HG02884 (cell line): ENCODE measurements around the gene IKBKG.
"Not testable (repeated sequence)": the region's sequence is repeated elsewhere in the genome, so short reads cannot be mapped to it uniquely, and the experiment has no call there.

Source experiments
- ATAC-seq: cut with Tn5 transposase; IDR thresholded peaks from one replicate; pipeline ENCODE4 v1.9.1; 2021; ENCODE audit warnings: mild to moderate bottlenecking, moderate library complexity; ENCODE audit not compliant: unreplicated experiment

Gene IKBKG

GRCh38 chrX:154547245-154548027 lies at the start of gene IKBKG:
Gene IKBKG (plus strand): TSS chrX:154547620. CDS start chrX:154552003, 4,383 bp downstream.
- ATAC-seq: peak; percentile 65

DNA sequence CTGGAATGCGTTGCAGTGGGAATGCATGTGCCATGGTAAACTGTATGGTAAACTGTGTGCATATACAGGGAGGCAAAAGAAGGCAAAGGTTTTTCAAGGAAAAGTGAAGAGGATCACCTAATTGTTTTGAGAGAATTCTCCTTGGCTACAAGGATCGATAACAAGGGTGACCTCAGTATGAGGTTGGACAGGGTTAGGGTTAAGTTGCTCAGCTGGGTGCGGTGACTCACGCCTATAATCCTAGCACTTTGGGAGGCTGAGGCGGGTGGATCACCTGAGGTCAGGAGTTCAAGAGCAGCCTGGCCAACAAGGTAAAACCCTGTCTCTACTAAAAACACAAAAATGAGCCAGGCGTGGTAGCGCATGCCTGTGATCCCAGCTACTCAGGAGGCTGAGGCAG lies 46.0 kb upstream of the IKBKG start:
- not testable (repeated sequence) for ATAC-seq

GRCh38 chrX:154502098-154502497 lies 45.3 kb upstream of the IKBKG start:
- no peak for ATAC-seq

GRCh38 chrX:154502989-154503388 lies 44.4 kb upstream of the IKBKG start:
- ATAC-seq: no peak

GRCh38 chrX:154505734-154506133 lies 41.7 kb upstream of the IKBKG start:
- no peak for ATAC-seq

DNA sequence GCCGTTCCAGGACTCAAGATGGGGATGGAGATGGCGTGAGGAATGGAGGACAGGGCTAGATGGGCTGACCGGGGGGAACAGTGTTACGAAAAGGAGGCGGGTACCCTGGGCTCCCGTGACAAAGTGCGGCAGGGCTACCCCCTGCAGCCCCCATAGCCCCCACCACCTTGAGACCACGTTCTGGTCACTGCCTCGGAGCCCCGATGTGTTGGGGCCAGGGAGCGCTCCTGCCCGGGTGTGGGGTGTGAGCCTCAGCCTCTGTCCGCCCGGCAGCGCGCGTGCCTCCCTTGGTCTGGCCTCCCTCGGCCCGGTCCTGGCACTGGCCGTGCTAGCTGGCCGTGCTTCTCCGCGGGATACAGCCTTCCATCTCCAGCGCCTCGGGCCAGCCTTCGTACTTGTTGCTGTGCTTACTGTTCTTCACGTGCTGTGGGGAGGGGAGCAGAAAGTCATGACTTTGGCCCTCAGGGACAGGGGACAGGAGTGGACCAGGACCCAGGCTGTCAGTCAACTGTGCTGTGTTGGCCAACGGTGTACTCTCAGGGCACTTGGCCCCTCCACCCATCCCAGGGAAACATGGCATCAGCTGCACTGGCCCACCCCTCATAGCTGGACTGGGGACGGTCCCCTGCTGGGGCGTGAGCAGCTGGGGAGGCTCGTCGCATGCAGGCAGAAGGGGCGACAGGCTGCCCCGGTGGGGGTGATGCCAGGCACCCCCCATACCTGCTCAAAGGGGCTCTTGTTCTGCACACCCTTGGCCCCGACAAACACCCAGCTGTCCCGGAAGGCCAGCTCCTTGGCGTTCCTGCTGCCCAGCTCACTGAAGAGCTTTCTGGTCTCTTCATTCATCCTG lies 40.7 kb upstream of the IKBKG start:
- ATAC-seq: no peak

GRCh38 chrX:154507673-154508383 lies 39.6 kb upstream of the IKBKG start:
- no peak for ATAC-seq

DNA sequence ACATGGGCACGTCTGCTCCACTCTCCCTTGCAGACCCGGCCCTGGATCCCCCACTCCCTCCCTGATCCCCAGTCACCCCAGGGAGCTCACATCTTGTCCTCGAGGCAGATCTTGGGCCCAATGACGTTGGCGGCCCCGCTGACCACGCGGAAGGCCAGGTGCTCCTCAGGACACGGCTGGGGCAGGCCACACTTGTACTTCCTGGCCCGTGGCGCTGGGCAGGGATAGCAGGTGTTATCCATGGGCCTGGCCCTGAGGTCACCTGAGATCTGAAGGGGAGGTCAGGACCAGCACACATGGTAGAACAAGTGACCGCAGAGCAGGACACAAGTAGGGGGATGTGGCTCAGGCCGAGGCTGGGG lies 39.1 kb upstream of the IKBKG start:
- ATAC-seq: no peak

GRCh38 chrX:154509455-154509854 lies 38.0 kb upstream of the IKBKG start:
- no peak for ATAC-seq

GRCh38 chrX:154511761-154512160 lies 35.7 kb upstream of the IKBKG start:
- ATAC-seq: no peak

DNA sequence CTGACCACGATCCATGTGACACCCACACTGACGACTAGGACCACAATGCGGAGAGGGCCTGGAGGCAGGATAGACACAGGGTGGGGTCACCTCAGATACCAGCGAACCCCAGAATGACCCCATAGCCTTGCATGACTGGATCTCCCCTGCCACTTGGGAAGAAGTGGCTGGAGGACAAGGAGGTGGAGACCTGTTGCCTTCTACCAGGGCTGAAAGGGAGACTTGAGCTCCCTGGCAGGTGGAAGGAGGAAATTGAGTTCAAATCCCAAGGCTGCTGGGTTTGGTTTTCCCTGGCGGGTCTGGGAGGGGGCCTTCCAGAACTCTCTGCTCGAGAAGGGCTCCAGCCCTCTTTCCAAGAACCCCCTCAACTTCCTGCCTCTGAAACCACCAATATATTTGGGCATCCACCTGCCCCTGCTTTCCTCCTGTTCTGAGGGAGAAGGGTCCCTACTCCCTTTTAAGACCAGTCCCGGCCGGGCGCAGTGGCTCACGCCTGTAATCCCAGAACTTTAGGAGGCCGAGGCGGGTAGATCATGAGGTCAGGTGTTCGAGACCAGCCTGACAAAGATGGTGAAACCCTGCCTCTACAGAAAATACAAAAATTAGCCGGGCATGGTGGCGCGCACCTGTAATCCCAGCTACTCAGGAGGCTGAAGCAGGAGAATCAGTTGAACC lies 34.4 kb upstream of the IKBKG start:
- no peak for ATAC-seq

DNA sequence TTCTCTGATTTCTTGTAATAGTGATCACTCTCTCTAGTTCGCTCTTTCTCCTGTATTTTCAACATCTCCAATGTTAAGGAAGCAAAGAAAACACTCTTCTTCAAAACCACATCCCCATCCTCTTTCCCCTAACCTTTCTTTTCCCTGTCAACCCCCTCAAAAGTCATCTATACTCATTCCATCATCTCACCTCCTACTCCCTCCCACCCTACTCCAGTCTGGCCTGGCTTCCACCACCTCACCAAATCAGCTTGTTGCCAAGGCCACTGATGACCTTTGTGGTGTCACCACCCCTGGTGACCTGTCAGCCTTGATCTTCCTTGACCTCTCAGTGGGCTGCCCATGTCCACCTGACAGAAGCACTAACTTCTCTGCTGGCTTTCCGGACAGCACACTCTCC lies 33.7 kb upstream of the IKBKG start:
- ATAC-seq: no peak

DNA sequence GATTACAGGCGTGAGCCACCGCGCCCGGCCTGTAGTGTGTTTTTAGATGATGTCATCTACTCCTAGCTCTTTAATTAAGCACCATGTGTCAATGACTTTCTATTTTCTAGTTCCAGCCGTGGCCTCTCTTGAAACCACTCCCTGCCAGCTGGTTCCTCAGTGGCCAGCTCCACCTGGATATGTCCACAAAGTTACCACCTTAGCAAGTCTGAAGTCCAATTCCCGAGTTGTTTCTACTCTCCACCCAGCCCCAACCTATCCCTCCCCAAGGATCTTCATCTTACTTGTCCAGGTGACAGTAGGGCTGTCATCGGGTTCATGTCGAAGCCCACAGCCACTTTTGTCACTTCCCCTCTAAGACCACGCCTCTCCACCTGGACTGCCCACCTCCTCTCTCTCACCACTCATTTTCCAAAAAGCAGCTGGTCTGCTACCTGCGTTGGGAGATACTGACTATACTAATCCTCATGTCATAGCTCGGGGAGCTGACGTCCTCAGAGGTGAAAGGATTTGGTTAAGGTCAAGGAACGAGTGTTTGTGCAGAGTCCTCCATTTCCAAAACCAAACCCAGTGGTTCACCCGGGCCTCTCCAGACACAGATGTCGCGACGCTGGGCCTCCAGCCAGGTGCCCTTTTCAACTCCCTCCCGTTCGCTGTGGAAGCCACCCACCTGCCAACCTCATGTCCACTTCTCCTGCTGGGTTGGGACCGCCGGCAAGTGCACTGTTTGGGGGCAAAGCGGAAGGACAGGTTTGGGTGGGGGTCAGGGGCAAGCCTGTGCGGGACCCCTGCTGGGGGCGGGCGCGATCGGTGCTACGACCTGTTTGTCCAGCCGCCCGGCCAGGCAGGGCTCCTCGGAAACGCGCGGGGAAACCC lies 32.1 kb upstream of the IKBKG start:
- ATAC-seq: no peak

DNA sequence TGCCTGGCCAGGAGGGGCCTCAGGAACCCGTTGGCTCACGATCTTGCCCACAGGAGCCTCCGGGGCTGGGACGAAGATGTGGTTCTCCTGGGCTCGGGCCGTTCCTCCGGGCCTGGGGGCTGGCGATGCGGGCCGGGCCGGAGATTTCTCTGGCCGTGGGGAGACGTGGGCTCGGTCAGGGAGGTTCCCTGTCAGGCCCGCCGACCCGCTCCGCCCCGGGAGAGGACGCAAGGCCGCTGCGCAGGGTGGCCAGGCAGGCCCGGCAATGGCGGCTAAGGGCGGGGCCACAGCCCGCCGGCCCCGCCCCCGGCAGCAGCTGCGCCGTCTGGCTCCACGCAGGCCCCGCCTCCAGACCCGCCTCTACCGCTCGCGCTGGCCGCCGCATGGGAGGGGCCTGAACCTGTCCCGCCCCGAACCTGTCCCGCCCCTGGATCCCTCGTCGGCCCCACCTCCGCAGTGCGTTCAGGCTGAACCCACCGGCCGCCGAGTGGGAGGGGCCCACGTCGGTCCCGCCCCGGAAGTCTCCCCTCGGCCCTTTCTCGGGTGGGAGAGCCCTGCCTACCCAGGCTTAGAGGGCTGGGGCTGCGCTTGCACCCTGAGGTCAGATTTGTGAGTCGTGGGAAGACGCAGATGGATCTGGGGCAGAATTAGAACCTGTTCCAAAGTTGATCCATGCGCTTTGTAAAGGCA lies 31.3 kb upstream of the IKBKG start, which contains the start of gene FAM3A:
TSS of gene FAM3A (minus strand) at position 267 of the 690 bp plus-strand sequence. CDS start 460 bp downstream, outside the sequence.
- ATAC-seq: peak; percentile 80

DNA sequence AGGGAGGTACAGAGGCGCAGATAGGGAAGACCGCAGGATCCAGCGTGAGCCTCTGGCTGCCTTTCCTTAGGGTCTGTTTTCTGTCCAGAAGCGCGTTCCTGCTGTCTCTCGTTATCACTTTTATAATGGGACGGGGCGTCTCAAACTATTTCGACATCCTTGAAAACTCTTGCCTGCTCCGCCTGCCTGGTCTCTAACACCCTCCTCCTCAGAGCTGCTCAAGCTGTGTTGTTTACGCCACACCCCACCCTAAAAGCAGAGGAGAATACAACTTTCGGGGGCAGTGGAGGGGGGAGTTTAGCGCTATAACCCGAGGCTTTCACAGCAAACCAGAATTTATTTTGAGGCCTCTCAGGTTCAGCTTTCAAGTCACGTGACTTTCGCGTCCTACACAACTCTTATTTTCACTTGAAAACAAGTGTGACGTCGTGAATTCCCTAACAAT lies 30.7 kb upstream of the IKBKG start:
- ATAC-seq: peak; percentile 3

DNA sequence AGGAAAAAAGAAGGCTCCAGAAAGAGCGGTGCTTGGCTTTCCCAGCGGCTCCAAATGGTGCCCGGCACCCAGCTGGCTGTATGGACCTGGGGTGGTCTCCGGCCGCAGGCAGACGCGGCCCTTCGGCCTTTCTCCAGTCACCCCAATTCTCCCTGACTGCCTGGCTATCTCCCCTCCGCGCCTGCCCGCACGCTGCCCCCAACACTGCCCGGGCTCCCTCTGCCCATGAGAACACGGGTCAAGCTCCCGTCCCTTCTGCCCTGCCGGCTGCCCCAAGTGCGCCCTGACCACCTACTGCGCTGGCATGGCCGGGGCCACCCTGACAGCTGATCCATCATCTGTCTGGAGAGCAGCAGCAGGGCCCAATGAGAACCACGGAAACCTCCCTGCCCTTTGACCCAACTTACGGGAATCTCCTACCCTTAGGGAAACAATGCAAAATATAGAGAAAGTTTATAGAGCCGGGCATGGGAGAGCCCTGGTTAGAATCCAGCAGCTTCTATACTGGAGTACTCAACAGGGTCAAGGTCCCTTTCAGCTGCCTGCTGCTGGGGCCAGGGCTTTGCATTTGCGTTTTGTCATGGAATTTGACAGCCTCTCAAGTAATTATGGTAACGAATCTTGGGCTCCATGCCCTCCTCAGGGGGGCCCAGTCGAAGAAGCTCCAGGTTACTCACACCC lies 30.2 kb upstream of the IKBKG start:
- ATAC-seq: no peak

DNA sequence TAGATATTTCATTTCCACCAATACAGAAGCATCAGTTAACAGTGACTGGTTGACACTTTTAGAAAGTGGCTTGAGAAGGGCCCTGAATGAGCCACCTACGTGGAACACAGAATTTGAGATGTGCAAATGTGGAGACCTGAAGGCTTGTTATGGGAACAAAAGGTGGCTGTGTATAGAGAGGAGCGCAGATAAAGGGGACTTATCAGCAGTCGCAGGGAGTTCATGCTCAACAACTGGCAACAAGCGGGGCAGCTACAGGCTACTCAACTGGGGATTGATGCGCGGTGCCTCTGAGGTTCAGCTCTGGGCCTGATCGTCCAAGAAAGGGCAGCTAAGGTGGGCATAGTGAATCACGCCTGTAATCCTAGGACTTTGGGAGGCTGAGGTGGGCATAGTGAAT lies 28.0 kb upstream of the IKBKG start:
- no peak for ATAC-seq

GRCh38 chrX:154525606-154526490 lies 21.6 kb upstream of the IKBKG start:
- no peak for ATAC-seq
